ENCODE measurements around the gene ARHGEF12.

ARHGEF12 gene

GRCh38 chr11:120431633-120432032 is 95.4 kb downstream of the ARHGEF12 start:
- no peak for DNase-seq

- DNase-seq, result no peak
These were observed 96.1 kb downstream of the ARHGEF12 start for GRCh38 chr11:120432056-120433018.

GRCh38 chr11:120441592-120441991 is 105.4 kb downstream of the ARHGEF12 start:
- DNase-seq, result no peak

GRCh38 chr11:120442031-120442430 is 105.8 kb downstream of the ARHGEF12 start:
- DNase-seq, result no peak

GRCh38 chr11:120446802-120447201 is 110.6 kb downstream of the ARHGEF12 start:
- no peak for DNase-seq

GRCh38 chr11:120448240-120448639 is 112.0 kb downstream of the ARHGEF12 start:
- DNase-seq, result no peak

- DNase-seq, result no peak
These were observed 119.3 kb downstream of the ARHGEF12 start for GRCh38 chr11:120455487-120455886.

- no peak for DNase-seq
These were observed 121.8 kb downstream of the ARHGEF12 start for GRCh38 chr11:120457996-120458395.

GRCh38 chr11:120462825-120463224 is 126.6 kb downstream of the ARHGEF12 start:
- no peak for DNase-seq

- DNase-seq, result no peak
These were observed 129.8 kb downstream of the ARHGEF12 start for GRCh38 chr11:120465921-120466534.

GRCh38 chr11:120467627-120468026 is 131.4 kb downstream of the ARHGEF12 start:
- DNase-seq, result no peak

GRCh38 chr11:120471131-120471530 is 134.9 kb downstream of the ARHGEF12 start:
- no peak for DNase-seq

- DNase-seq, result no peak
These were observed 135.8 kb downstream of the ARHGEF12 start for GRCh38 chr11:120471994-120472393.

GRCh38 chr11:120473503-120473902 is 137.3 kb downstream of the ARHGEF12 start:
- DNase-seq, result no peak

- no peak for DNase-seq
These were observed 145.9 kb downstream of the ARHGEF12 start for GRCh38 chr11:120482149-120482548.

- no peak for DNase-seq
These were observed 148.5 kb downstream of the ARHGEF12 start for GRCh38 chr11:120484722-120485121.

GRCh38 chr11:120486138-120486537 is 149.9 kb downstream of the ARHGEF12 start:
- no peak for DNase-seq

GRCh38 chr11:120489799-120490198 is 153.6 kb downstream of the ARHGEF12 start:
- DNase-seq, result no peak

GRCh38 chr11:120492486-120492885 is 156.3 kb downstream of the ARHGEF12 start:
- DNase-seq, result no peak

GRCh38 chr11:120494595-120494994 is 158.4 kb downstream of the ARHGEF12 start:
- no peak for DNase-seq

- no peak for DNase-seq
These were observed 162.9 kb downstream of the ARHGEF12 start for GRCh38 chr11:120499088-120499487.

- no peak for DNase-seq
These were observed 163.6 kb downstream of the ARHGEF12 start for GRCh38 chr11:120499859-120500258.

GRCh38 chr11:120500414-120501071 is 164.3 kb downstream of the ARHGEF12 start:
- DNase-seq, result no peak

- no peak for DNase-seq
These were observed 165.2 kb downstream of the ARHGEF12 start for GRCh38 chr11:120501440-120501839.

Measured in stimulated activated CD4-positive, alpha-beta T cell treated with anti-CD3 and anti-CD28 coated beads, Interleukin-4, amount 100 ng/mL, for 1 hour (primary cell).